HCT116 (cell line): Measurements from ENCODE around the gene FNIP2.

ENCODE experiments used
- EZH2 ChIP-seq: fragments of 200-600 bp; sonication (generic); IDR thresholded peaks from 2 replicates; pipeline ENCODE4 v1.6.1; 2017; ENCODE audit warnings: antibody characterized with exemption, mixed run types
- EZH2phosphoT487 ChIP-seq: fragments of 200-600 bp; IDR thresholded peaks from 2 replicates; pipeline ENCODE4 v1.6.1; 2018; ENCODE audit warnings: antibody characterized with exemption, borderline replicate concordance
- FOSL1 ChIP-seq: IDR thresholded peaks from 2 replicates; pipeline ENCODE4 v1.6.1; 2012; ENCODE audit warnings: low read depth
- JUND ChIP-seq: IDR thresholded peaks from 2 replicates; pipeline ENCODE4 v1.6.1; 2012
- ZNF274 ChIP-seq: fragments of 200-500 bp; sonication (Bioruptor generic); IDR thresholded peaks from 2 replicates; pipeline ENCODE4 v1.6.1; 2014; ENCODE audit warnings: mild to moderate bottlenecking, low read depth, low read length, inconsistent platforms
- TF ChIP-seq, protein P1 (sequence below), 3 experiments: fragments of 200-600 bp in 1 of 3; sonication (generic) in 1 of 3; IDR thresholded peaks in 2 of 3; conservative IDR thresholded peaks in 1 of 3; 2 replicates each; pipeline ENCODE4 v1.5.1; 2012 to 2017; ENCODE audit warnings: low read depth in 2 of 3, low read length in 2 of 3, antibody characterized with exemption in 1 of 3, borderline replicate concordance in 1 of 3, control low read depth in 1 of 3, mild to moderate bottlenecking in 1 of 3, mixed read lengths in 1 of 3, mixed run types in 1 of 3, moderate library complexity in 1 of 3; ENCODE audit not compliant: insufficient read depth in 1 of 3
- TF ChIP-seq, protein P2 (sequence below): IDR thresholded peaks from 2 replicates; pipeline ENCODE4 v1.6.1; 2012; ENCODE audit warnings: low read depth

DNA sequence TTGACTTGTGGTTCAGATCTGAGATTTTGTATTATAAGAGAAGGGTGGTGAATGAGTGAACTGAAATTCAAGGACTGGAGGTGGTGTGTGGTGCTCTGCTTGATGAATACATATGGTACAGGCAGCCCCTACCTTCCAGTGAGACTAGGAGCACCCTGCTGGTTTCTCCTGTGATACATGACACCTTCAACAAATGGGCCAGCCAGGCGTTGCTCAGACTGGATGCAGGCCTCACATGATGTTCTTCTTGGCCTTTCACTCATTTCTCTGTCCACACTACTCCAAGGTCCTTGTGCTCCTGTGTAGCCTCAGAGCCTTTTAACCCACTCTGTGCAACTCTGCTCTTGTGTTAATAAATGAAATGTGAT lies 67.2 kb downstream of the FNIP2 start:
- TF ChIP-seq, protein P1, sequence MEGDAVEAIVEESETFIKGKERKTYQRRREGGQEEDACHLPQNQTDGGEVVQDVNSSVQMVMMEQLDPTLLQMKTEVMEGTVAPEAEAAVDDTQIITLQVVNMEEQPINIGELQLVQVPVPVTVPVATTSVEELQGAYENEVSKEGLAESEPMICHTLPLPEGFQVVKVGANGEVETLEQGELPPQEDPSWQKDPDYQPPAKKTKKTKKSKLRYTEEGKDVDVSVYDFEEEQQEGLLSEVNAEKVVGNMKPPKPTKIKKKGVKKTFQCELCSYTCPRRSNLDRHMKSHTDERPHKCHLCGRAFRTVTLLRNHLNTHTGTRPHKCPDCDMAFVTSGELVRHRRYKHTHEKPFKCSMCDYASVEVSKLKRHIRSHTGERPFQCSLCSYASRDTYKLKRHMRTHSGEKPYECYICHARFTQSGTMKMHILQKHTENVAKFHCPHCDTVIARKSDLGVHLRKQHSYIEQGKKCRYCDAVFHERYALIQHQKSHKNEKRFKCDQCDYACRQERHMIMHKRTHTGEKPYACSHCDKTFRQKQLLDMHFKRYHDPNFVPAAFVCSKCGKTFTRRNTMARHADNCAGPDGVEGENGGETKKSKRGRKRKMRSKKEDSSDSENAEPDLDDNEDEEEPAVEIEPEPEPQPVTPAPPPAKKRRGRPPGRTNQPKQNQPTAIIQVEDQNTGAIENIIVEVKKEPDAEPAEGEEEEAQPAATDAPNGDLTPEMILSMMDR (IDR thresholded peaks at IDR 0.05 in 2 of 3, conservative IDR thresholded peaks at IDR 0.05 in 1 of 3; ENCODE audit: borderline replicate concordance in 1 of 3, insufficient read depth in 1 of 3, low read depth in 2 of 3, low read length in 2 of 3) = no peak
- TF ChIP-seq EZH2 (no peak), FOSL1 (no peak), ZNF274 (no peak), EZH2phosphoT487 (no peak), JUND (no peak)
- TF ChIP-seq, protein P2, sequence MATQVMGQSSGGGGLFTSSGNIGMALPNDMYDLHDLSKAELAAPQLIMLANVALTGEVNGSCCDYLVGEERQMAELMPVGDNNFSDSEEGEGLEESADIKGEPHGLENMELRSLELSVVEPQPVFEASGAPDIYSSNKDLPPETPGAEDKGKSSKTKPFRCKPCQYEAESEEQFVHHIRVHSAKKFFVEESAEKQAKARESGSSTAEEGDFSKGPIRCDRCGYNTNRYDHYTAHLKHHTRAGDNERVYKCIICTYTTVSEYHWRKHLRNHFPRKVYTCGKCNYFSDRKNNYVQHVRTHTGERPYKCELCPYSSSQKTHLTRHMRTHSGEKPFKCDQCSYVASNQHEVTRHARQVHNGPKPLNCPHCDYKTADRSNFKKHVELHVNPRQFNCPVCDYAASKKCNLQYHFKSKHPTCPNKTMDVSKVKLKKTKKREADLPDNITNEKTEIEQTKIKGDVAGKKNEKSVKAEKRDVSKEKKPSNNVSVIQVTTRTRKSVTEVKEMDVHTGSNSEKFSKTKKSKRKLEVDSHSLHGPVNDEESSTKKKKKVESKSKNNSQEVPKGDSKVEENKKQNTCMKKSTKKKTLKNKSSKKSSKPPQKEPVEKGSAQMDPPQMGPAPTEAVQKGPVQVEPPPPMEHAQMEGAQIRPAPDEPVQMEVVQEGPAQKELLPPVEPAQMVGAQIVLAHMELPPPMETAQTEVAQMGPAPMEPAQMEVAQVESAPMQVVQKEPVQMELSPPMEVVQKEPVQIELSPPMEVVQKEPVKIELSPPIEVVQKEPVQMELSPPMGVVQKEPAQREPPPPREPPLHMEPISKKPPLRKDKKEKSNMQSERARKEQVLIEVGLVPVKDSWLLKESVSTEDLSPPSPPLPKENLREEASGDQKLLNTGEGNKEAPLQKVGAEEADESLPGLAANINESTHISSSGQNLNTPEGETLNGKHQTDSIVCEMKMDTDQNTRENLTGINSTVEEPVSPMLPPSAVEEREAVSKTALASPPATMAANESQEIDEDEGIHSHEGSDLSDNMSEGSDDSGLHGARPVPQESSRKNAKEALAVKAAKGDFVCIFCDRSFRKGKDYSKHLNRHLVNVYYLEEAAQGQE = no peak
